Dendritic cell treated with granulocyte-macrophage colony-stimulating factor and Interleukin-4, amounts not matched to agents 40 ng/mL and 50 ng/mL, for 4 days (primary cell): ENCODE measurements around the gene SOST.
"Not testable (repeated sequence)": the region's sequence is repeated elsewhere in the genome, so short reads cannot be mapped to it uniquely, and the experiment has no call there.

Experiments
- H3K27ac Mint-ChIP-seq: one replicate; pipeline ENCODE4 v1.8.0; 2022; ENCODE audit warnings: mild to moderate bottlenecking, mixed read lengths
- H3K27me3 Mint-ChIP-seq: one replicate; pipeline ENCODE4 v1.8.0; 2022; ENCODE audit warnings: mild to moderate bottlenecking, mixed read lengths
- H3K36me3 Mint-ChIP-seq: one replicate; pipeline ENCODE4 v1.8.0; 2022; ENCODE audit warnings: low read depth, mixed read lengths
- H3K4me1 Mint-ChIP-seq: one replicate; pipeline ENCODE4 v1.8.0; 2022; ENCODE audit warnings: low read depth, mixed read lengths
- H3K4me3 Mint-ChIP-seq: one replicate; pipeline ENCODE4 v1.8.0; 2022; ENCODE audit warnings: mild to moderate bottlenecking, moderate library complexity, mixed read lengths
- H3K9me3 Mint-ChIP-seq: one replicate; pipeline ENCODE4 v1.8.0; 2022; ENCODE audit warnings: mixed read lengths
- intact Hi-C: fragments of 100-400 bp; cut with micrococcal nuclease; formaldehyde crosslinking; loops from one replicate; pipeline ENCODE4 v1.15.0; 2022

The SOST gene

DNA sequence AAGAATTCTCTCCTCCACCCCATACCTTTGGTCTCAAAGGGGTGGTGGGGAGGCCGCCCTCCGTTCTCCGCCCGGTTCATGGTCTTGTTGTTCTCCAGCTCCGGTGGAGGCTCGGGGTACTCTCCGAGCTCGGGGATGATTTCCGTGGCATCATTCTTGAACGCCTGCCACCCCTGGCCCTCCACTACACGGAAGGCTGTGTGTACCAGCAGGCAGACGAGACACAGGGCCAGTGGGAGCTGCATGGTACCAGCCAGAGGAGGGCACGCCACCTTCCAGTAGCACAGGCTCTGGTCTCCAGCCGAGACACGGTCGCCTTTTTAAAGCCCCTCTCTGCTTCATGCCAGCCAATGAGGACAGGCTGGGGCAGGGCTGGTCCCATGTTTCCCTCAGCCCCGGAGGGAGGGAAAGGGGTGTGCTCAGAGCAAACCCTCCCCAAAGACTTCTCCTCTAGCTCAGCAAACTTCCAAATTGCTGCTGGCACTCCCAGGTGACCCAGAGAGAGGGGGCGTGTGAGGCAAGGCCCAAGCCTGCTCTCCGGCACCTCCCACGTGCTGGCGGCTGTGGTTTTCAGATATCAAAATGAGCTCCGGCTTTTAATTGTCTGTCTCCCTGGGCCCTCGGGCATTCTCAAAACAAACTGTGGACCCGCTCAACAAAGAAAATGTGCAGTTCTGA is at the start of gene SOST:
SOST (minus strand) TSS at position 295 of the 678 bp plus-strand sequence; CDS start at position 245, 50 bp downstream.
- Mint-ChIP-seq H3K4me1 (no peaks in the 10 kb centered on the region), H3K4me3 (no peak within 1 kb of the TSS)

DNA sequence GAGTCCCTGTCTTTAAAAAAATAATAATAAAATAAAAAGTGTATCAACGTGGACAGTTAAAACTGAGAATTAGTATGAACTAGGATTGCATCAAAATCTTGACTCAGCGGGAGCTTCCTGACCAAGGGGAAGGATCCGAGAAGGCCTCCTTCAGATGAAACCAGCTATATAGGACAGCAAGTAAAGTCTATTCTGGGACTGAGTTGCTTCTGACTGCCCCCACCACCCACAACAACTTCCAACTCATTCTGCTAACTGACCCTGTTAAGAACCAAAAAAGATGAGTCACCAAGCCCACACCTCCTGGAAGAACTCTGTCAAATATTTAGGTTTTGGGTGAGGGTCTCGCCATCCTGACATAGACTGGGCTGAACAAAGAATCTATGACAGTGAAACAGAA is 49.5 kb upstream of the SOST start:
- H3K27me3 Mint-ChIP-seq, result no peaks in the 10 kb centered on the region
- no peak overlapping the region for H3K4me3 Mint-ChIP-seq
- H3K36me3 Mint-ChIP-seq, result peaks cover 21% of the 10 kb centered on the region
- H3K4me1 Mint-ChIP-seq, result no peaks in the 10 kb centered on the region
- H3K27ac Mint-ChIP-seq, result no peak overlapping the region
- no peaks in the 10 kb centered on the region for H3K9me3 Mint-ChIP-seq
- intact Hi-C loops, result no loop called here

More for the DNA sequence above, at the start of gene SOST:
- H3K27me3 Mint-ChIP-seq, result peaks cover 58% of the 10 kb centered on the region
- H3K27ac Mint-ChIP-seq, result no peak within 1 kb of the TSS
- no peaks in the 10 kb centered on the region for H3K9me3 Mint-ChIP-seq
- peaks cover 1% of the 10 kb centered on the region for H3K36me3 Mint-ChIP-seq
- intact Hi-C loops, result no loop called here

DNA sequence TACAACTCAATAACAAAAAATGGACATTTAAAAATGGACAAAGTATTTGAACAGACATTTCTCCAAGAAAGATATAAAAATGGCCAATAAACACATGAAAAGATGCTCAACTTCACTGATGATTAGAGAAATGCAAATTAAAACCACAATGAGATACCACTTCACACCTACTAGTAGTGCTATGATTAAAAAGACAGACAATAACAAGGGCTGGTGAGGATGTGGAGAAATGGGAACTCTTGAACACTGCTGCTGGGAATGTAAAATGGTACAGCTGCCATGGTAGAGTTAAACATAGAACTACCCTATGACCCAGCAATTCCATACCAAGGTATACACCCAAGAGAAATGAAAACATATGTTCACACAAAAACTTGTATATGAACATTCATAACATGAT is 46.5 kb upstream of the SOST start:
- Mint-ChIP-seq H3K36me3 (peaks cover 13% of the 10 kb centered on the region), H3K27me3 (no peaks in the 10 kb centered on the region), H3K4me1 (no peaks in the 10 kb centered on the region), H3K27ac (no peak overlapping the region), H3K4me3 (no peak overlapping the region), H3K9me3 (no peaks in the 10 kb centered on the region)
- intact Hi-C loops, result no loop called here

DNA sequence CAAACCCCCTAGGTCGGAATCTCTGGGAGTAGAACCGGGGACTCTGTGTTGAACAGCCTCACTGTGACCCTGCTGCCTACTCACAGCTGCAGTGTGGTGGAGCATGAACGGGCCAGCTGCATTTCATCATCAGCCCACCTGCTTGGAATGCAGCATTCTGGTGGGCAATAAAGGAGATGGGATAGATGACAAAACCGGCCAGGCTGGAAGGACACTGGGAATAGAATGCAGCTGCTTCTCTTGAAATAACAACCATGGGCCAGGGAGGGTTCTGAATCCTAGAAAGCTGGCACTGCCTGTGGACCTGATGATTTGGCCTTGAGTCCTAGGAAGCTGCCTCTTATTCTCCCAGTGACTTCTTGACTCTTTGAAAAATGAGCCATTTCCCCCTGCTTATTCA is 45.2 kb upstream of the SOST start:
- Mint-ChIP-seq H3K36me3 (peaks cover 12% of the 10 kb centered on the region), H3K4me1 (no peaks in the 10 kb centered on the region), H3K27me3 (no peaks in the 10 kb centered on the region), H3K9me3 (no peaks in the 10 kb centered on the region), H3K4me3 (no peak overlapping the region), H3K27ac (no peak overlapping the region)
- intact Hi-C loops, result no loop called here

DNA sequence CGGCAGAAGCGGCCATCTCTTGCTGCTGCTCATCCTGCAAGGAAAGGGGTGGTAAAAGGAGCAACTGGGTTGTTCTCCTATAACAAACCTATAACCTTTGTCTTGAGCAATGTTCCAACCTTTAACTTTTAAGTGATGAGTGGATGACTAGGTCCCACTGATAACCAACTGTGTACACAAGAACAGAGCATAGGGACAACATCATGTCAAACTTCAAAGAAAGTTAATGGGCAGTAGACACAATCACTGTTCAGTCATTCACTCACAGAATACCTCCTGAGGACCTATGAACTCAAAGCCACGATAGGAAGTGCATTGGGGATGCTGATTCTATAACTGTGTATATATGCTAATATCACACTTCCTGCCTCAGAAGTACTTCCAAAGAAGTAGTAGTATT is 43.3 kb upstream of the SOST start:
- intact Hi-C loops, result no loop called here
- Mint-ChIP-seq H3K4me1 (peaks cover 5% of the 10 kb centered on the region), H3K36me3 (peaks cover 6% of the 10 kb centered on the region), H3K27ac (no peak overlapping the region), H3K27me3 (peaks cover 1% of the 10 kb centered on the region), H3K9me3 (no peaks in the 10 kb centered on the region), H3K4me3 (no peak overlapping the region)

DNA sequence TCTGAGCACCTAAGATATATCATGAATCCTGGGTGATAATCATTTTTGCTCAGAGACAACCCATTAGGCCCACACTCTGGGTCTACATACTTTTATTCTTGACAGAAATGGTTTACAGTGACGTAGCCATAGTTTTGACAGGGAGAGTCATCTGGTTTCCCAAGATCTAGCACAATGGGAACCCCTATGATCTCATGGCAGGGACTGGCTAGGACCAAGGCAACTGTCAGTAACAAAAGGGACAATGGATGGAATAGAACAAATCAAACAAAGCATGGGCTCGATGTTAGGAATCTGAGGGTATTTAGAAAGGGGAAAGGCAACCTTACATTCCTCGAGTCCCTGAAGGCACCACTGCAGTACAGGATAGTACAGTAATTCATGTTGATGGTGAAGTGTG is 42.1 kb upstream of the SOST start:
- intact Hi-C loops, result no loop called here
- Mint-ChIP-seq H3K4me3 (no peak overlapping the region), H3K27ac (no peak overlapping the region), H3K4me1 (peaks cover 6% of the 10 kb centered on the region), H3K27me3 (peaks cover 4% of the 10 kb centered on the region), H3K36me3 (peaks cover 6% of the 10 kb centered on the region), H3K9me3 (no peaks in the 10 kb centered on the region)

DNA sequence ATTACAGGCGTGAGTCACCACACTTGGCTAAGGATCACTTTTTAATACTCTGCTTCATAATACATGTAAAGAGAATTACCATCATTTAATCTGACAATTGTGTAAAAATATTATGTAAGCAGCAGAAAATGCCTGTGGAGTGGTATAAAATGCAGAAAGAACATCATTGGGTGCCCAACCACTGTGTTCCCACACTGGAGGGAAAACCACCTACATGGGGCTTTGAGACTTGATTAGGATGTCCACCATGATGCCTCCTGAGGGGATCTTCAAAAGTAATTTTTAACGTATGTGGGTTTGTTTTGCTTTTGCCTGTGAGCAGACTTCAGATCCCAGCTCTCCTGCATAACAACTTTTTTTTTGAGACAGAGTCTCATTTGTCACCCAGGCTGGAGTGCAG is 40.5 kb upstream of the SOST start:
- H3K4me1 Mint-ChIP-seq, result peaks cover 6% of the 10 kb centered on the region
- H3K36me3 Mint-ChIP-seq, result peaks cover 6% of the 10 kb centered on the region
- no peak overlapping the region for H3K27ac Mint-ChIP-seq
- intact Hi-C loops, result no loop called here
- H3K4me3 Mint-ChIP-seq, result no peak overlapping the region
- peaks cover 11% of the 10 kb centered on the region for H3K27me3 Mint-ChIP-seq
- no peaks in the 10 kb centered on the region for H3K9me3 Mint-ChIP-seq

DNA sequence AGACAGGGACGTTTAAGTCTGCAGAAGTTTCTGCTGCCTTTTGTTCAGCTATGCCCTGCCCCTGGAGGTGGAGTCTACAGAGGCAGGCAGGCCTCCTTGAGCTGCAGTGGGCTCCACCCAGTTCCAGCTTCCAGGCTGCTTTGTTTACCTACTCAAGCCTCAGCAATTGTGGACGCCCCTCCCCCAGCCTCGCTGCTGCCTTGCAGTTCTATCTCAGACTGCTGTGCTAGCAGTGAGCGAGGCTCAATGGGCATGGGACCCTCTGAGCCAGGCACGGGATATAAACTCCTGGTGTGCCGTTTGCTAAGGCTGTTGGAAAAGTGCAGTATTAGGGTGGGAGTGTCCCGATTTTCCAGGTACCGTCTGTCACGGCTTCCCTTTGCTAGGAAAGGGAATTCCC is 39.4 kb upstream of the SOST start:
- H3K36me3 Mint-ChIP-seq, H3K9me3 Mint-ChIP-seq, H3K27ac Mint-ChIP-seq, H3K4me3 Mint-ChIP-seq, intact Hi-C loops, H3K4me1 Mint-ChIP-seq: not testable (repeated sequence)
- H3K27me3 Mint-ChIP-seq, result peaks cover 15% of the 10 kb centered on the region

DNA sequence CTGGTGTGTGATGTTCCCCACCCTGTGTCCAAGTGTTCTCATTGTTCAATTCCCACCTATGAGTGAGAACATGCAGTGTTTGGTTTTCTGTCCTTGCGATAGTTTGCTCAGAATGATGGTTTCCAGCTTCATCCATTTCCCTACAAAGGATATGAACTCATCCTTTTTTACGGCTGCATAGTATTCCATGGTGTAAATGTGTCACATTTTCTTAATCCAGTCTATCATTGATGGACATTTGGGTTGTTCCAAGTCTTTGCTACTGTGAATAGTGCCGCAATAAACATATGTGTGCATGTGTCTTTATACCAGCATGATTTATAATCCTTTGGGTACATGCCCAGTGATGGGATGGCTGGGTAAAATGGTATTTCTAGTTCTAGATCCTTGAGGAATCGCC is 34.1 kb upstream of the SOST start:
- Mint-ChIP-seq H3K4me1 (peaks cover 26% of the 10 kb centered on the region), H3K27me3 (peaks cover 21% of the 10 kb centered on the region)
- H3K36me3 Mint-ChIP-seq, intact Hi-C loops, H3K27ac Mint-ChIP-seq, H3K4me3 Mint-ChIP-seq, H3K9me3 Mint-ChIP-seq: not testable (repeated sequence)

DNA sequence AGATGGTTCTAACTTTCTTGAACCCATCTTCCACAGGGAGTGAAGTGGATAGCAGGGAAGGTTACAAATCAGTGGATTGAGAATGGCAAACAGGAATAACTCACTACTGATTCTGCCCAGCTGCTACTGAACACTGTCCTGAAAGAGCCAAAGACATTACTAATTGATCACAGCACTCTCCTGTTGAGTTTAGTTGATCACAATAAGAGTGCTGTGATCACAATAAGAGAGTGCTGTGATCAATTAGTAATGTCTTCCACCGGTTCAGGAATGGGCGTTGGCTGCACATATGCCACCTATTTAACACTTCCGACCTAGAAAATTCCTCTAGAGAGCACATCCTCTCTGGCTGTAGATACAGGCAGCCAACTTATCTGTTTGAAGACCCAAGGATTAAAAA is 33.0 kb upstream of the SOST start:
- H3K4me1 Mint-ChIP-seq, result peaks cover 24% of the 10 kb centered on the region
- H3K36me3 Mint-ChIP-seq, result no peaks in the 10 kb centered on the region
- H3K27me3 Mint-ChIP-seq, result peaks cover 20% of the 10 kb centered on the region
- no peak overlapping the region for H3K27ac Mint-ChIP-seq
- no peaks in the 10 kb centered on the region for H3K9me3 Mint-ChIP-seq
- intact Hi-C loops, result no loop called here
- no peak overlapping the region for H3K4me3 Mint-ChIP-seq

DNA sequence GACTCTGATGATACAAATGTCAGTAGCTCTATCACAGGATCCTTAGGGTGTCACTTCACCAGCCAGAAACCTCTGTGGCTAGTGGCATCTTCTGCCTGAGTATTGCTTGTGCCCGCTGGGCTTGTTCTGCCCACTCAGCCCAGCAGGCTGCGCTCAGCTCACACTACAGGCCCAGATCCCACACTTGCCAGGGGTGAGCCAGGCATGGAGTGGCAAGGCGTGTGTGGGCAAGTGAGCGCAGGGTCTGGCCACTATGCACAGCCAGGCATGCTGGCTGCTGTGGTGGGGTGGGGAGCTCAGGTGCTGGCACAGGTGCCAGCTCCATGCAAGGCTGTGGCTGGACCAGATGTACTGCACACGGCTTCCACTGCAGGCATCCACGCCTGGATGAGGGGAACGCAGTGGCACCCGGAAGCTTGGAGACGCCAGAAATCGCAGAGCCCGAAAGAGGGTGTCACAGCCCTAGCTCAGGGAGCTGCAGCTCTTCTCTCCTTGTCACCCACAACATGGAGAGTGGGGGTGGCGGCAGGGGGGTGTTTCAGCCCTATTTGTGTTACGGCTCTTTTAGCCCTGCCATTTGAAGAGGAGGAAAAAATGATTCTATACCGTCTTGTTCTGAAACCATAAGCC is 31.8 kb upstream of the SOST start:
- intact Hi-C loops, result no loop called here
- Mint-ChIP-seq H3K27ac (no peak overlapping the region), H3K27me3 (peaks cover 16% of the 10 kb centered on the region), H3K9me3 (no peaks in the 10 kb centered on the region), H3K4me1 (peaks cover 31% of the 10 kb centered on the region), H3K4me3 (no peak overlapping the region), H3K36me3 (no peaks in the 10 kb centered on the region)

DNA sequence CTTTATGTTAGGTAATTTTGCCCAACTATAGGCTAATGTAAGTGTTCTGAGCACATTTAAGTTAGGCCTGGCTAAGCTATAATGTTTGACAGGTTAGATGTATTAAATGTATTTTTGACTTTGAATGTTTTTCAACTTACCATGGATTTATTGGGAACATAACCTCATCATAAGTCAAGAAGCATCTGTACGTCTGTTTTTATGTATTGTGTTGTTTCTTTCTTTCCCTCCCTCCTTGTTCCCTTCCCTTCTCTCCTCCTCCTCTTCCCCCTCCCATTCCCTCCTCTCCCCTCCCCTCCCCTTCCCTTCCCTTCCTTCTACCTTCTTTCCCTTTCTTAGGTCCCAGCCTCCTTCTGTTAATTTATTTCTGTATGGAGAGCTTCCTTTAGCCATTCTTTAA is 30.9 kb upstream of the SOST start:
- no peak overlapping the region for H3K4me3 Mint-ChIP-seq
- no peak overlapping the region for H3K27ac Mint-ChIP-seq
- H3K9me3 Mint-ChIP-seq, result no peaks in the 10 kb centered on the region
- H3K4me1 Mint-ChIP-seq, result peaks cover 37% of the 10 kb centered on the region
- H3K36me3 Mint-ChIP-seq, result no peaks in the 10 kb centered on the region
- intact Hi-C loops, result no loop called here
- peaks cover 17% of the 10 kb centered on the region for H3K27me3 Mint-ChIP-seq

DNA sequence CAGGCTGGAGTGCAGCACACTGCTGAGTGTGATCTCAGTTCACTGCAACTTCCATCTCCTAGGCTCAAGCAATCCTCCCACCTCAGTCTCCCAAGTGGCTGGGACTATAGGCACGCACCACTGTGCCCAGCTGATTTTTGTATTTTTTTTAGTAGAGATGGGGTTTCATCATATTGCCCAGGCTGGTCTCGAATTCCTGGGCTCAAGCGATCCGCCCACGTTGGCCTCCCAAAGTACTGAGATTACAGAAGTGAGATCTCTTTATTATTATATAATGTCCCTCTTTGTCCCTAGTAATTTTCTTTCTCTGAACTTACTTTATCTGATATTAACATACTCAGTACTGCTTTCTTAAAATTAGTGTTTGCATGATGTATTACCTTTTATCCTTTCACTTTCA is 29.9 kb upstream of the SOST start:
- Mint-ChIP-seq H3K27me3 (peaks cover 13% of the 10 kb centered on the region), H3K4me1 (peaks cover 47% of the 10 kb centered on the region), H3K27ac (no peak overlapping the region), H3K36me3 (no peaks in the 10 kb centered on the region), H3K4me3 (no peak overlapping the region), H3K9me3 (no peaks in the 10 kb centered on the region)
- intact Hi-C loops, result no loop called here

DNA sequence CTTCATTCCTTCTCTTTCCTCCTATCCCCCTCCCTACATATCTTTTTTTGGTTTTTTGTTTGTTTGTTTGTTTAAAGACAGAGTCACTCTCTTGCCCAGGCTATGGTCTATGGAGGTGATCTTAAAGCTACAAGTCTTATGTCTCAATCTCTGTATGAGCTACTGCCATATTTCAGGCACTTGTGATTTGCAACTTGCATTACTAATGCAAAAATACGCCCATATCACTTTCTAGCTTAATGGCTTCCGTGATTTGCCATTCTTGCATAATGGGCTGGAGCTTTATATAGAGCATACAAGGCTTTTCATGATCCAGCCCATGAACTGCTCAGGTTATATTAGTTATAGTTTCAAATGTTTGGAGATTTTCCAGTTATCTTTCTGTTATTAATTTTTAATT is 29.1 kb upstream of the SOST start:
- Mint-ChIP-seq H3K4me1 (peaks cover 55% of the 10 kb centered on the region), H3K9me3 (no peaks in the 10 kb centered on the region), H3K4me3 (no peak overlapping the region), H3K27ac (no peak overlapping the region), H3K27me3 (peaks cover 11% of the 10 kb centered on the region), H3K36me3 (no peaks in the 10 kb centered on the region)
- intact Hi-C loops, result no loop called here

DNA sequence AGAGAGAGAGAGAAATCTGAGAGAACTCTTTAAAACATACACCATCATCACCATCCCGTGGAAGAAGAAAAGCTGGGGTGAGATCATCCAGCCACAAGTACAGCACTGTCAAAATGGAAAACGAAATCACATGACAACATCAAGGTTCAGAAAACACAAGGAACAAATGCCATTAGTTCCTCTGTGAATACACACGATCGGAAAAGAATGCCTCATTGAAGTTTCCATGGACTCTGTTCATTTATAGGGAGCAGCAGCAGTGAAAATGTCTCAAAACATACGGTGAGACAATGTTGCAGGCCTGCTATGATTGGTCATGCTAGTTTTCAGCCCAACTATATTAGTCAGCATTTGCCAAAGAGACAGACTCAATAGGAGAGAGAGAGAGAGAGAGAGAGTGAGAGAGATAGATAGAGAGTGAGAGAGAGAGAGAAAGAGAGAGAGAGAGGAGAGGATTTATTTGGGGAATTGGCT is 26.1 kb upstream of the SOST start:
- intact Hi-C loops, result no loop called here
- Mint-ChIP-seq H3K36me3 (no peaks in the 10 kb centered on the region), H3K4me3 (no peak overlapping the region), H3K27ac (peak overlapping the region; percentile 17), H3K9me3 (no peaks in the 10 kb centered on the region), H3K27me3 (peaks cover 4% of the 10 kb centered on the region), H3K4me1 (peaks cover 77% of the 10 kb centered on the region)
